Measurements from ENCODE around the gene NAP1L4.

Gene NAP1L4

DNA sequence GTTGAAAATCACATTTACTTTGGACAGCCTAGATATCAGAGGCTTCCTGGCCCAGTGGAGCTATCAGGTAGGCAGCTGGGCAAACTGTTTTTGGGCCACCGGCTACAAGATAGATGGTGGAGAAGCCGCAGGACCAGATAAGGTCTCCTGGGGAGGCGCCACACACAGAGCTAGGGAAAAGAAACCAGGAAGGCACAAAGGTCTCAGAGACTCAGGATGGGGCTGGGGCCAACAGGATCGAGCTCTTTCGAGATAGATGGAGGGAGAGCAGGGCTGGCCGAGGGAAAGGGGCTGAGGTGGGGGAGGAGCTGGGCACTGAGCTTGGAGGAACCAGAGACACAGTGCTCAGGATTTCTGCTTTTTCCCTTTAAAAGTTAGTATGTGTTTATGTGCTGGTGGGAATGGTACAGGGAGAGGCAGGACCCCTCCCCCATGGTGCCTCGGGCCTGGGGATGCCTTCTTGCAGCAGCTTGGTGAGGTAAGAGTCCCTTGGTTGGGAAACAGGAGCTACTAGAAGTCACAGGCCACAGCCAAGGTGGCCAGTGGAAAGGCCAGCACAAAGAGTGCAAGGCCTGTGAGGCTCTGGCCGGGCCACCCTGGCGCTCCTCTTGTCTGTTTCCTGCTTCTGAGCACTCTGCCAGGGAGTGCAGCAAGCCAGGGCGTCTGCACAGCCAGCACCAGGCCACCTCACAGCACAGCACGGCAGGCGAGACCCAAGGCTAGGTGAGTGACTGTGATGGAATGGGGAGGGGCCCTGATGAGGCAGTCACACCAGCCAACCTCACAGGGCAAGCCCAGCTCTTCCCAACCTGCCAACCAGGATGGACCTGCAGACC, 11.5 kb upstream of the NAP1L4 start:
- DNase-seq, result no peak
- peaks cover 71% of the 10 kb centered on the region for H3K36me3 ChIP-seq (replicated peaks)

GRCh38 chr11:3002871-3003270, 10.7 kb upstream of the NAP1L4 start:
- Histone ChIP-seq H3K27me3 (replicated peaks) (no peaks in the 10 kb centered on the region), H3K36me3 (replicated peaks) (peaks cover 65% of the 10 kb centered on the region), H3K4me3 (ENCODE audit: low read depth, low read length) (no peak overlapping the region), H3K27ac (no peak overlapping the region)
- no peak for DNase-seq
- TF ChIP-seq, protein P1, sequence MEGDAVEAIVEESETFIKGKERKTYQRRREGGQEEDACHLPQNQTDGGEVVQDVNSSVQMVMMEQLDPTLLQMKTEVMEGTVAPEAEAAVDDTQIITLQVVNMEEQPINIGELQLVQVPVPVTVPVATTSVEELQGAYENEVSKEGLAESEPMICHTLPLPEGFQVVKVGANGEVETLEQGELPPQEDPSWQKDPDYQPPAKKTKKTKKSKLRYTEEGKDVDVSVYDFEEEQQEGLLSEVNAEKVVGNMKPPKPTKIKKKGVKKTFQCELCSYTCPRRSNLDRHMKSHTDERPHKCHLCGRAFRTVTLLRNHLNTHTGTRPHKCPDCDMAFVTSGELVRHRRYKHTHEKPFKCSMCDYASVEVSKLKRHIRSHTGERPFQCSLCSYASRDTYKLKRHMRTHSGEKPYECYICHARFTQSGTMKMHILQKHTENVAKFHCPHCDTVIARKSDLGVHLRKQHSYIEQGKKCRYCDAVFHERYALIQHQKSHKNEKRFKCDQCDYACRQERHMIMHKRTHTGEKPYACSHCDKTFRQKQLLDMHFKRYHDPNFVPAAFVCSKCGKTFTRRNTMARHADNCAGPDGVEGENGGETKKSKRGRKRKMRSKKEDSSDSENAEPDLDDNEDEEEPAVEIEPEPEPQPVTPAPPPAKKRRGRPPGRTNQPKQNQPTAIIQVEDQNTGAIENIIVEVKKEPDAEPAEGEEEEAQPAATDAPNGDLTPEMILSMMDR (IDR thresholded peaks at IDR 0.05; ENCODE audit: low read depth, low read length, missing control alignments), result no peak
- in situ Hi-C loops (cut with HindIII; ENCODE audit: low pct_ligation_motif_present, low sequenced_read_pairs), result no loop called here

More for the DNA sequence above, 11.5 kb upstream of the NAP1L4 start:
- Histone ChIP-seq H3K27me3 (replicated peaks) (no peaks in the 10 kb centered on the region), H3K4me3 (ENCODE audit: low read depth, low read length) (no peak overlapping the region), H3K27ac (no peak overlapping the region)
- TF ChIP-seq, protein P1 (IDR thresholded peaks at IDR 0.05; ENCODE audit: low read depth, low read length, missing control alignments), result no peak
- in situ Hi-C loops (cut with HindIII; ENCODE audit: low pct_ligation_motif_present, low sequenced_read_pairs), result no loop called here

DNA sequence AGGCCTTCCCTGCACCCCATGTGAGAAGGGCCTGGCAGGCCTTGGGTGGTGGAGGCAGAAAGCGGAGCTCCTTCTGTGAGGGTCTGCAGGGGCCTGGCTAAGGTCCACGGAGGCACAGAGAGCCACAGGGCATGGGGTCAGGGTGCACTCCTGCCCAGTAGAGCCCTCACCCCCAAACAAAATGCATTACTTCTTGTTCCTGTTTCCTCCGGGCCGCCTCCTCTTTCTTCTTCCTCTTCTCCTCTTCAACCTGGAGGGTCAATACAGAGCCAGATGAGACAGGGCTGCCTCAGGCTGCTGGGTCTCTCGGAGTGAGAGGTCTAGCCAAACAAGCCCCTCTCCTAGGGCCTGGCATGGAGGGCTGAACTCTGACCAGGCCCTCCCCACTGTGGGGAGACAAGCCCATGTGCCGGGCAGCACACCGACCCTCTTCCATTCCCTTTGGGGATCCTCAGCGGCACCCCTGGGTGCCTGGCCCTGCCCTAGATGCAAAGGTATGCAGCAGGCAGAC, 10.3 kb upstream of the NAP1L4 start:
- in situ Hi-C loops (cut with HindIII; ENCODE audit: low pct_ligation_motif_present, low sequenced_read_pairs), result no loop called here
- TF ChIP-seq, protein P1 (IDR thresholded peaks at IDR 0.05; ENCODE audit: low read depth, low read length, missing control alignments), result no peak
- Histone ChIP-seq H3K27ac (no peak overlapping the region), H3K27me3 (replicated peaks) (no peaks in the 10 kb centered on the region), H3K36me3 (replicated peaks) (peaks cover 63% of the 10 kb centered on the region), H3K4me3 (ENCODE audit: low read depth, low read length) (no peak overlapping the region)
- DNase-seq, result no peak

DNA sequence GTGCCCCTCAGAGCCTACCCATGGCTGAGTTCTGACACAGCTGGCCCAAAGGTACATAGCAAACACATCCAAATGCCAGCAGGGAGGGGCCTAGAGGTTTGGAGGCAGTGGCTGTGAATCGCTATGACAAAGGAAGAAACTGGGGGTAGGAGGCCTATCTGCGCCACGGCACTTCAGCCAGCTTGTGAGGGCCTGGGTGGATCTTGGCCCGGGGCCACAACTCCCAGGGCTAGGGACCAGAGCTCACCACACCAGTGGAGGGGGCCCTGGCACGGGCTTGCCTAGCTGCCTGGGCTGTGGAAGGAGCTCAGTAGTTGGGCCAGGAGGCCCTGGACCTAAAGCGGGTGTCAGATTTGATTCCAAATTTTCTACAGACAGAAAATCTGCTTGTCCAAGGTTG, 9.4 kb upstream of the NAP1L4 start:
- no peak overlapping the region for H3K27ac ChIP-seq
- no peak for DNase-seq
- H3K27me3 ChIP-seq (replicated peaks), result no peaks in the 10 kb centered on the region
- in situ Hi-C loops (cut with HindIII; ENCODE audit: low pct_ligation_motif_present, low sequenced_read_pairs), result no loop called here
- no peak overlapping the region for H3K4me3 ChIP-seq (ENCODE audit: low read depth, low read length)
- peaks cover 58% of the 10 kb centered on the region for H3K36me3 ChIP-seq (replicated peaks)
- TF ChIP-seq, protein P1 (IDR thresholded peaks at IDR 0.05; ENCODE audit: low read depth, low read length, missing control alignments), result no peak

DNA sequence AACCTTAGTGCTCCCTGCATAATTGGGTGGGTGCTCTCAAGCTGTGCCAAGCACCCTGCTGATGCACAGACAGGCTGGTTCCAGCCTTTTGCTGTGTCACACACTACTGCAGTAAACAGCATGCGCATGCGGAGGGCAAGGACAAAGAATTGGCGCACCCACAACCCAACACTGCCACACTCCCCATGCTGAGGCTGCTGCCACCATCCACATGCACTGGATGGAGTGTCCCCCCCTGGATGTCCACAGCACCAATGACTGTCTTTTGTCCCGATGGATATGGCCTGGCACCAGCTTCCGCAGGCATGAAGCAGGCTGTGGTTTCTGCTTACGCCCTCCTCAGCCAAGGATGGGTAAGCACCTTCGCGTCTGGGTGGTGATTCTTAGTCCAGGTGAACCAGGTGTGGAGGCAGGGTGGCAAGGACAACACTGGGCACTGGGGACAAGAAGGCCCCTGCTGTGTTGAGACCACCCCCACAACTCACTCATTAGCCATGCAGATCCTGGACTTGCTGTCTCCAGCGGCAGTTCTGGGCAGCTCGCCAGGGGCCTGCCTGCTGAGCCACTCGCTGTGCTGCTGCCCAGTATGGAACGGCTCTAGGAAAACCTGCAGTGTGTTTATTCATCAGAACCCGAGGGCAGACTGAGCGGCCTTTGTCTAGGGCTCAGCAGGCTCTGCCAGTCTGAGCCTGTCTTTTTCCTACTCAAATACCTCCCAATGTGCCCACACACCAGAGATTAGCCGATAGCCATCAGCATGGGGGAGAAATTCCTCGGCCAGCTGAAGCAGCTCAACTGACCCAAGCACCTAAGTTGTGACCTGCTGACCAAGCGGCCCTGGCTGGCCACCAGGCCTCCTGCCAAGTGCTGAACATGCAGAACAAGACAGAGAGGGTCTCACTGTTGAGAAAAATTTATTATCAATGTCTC, 8.2 kb upstream of the NAP1L4 start:
- in situ Hi-C loops (cut with HindIII; ENCODE audit: low pct_ligation_motif_present, low sequenced_read_pairs), result no loop called here
- peaks cover 48% of the 10 kb centered on the region for H3K36me3 ChIP-seq (replicated peaks)
- peak; percentile 71 for DNase-seq
- H3K27me3 ChIP-seq (replicated peaks), result no peaks in the 10 kb centered on the region
- H3K27ac ChIP-seq, result no peak overlapping the region
- no peak overlapping the region for H3K4me3 ChIP-seq (ENCODE audit: low read depth, low read length)
- TF ChIP-seq, protein P1 (IDR thresholded peaks at IDR 0.05; ENCODE audit: low read depth, low read length, missing control alignments), result no peak
